ENCODE results near the gene DDN.

The DDN gene

GRCh38 chr12:48985475-48985897, 13.7 kb downstream of the DDN start:
- Histone ChIP-seq H3K27me3 (ENCODE audit: control insufficient read depth, insufficient read depth, low read length) (peaks cover 88% of the 10 kb centered on the region), H3K4me1 (ENCODE audit: control insufficient read depth, insufficient read depth, low read length) (peaks cover 16% of the 10 kb centered on the region), H3K4me3 (ENCODE audit: low read length) (no peak overlapping the region), H3K9me3 (ENCODE audit: control insufficient read depth, low read length) (no peaks in the 10 kb centered on the region), H3K9ac (ENCODE audit: low read length) (no peak overlapping the region), H3K36me3 (ENCODE audit: control insufficient read depth, insufficient read depth, low read length) (no peaks in the 10 kb centered on the region)

- H3K4me3 ChIP-seq (ENCODE audit: low read length): no peak overlapping the region
- no peaks in the 10 kb centered on the region for H3K9me3 ChIP-seq (ENCODE audit: control insufficient read depth, low read length)
- H3K36me3 ChIP-seq (ENCODE audit: control insufficient read depth, insufficient read depth, low read length): no peaks in the 10 kb centered on the region
- H3K4me1 ChIP-seq (ENCODE audit: control insufficient read depth, insufficient read depth, low read length): peaks cover 41% of the 10 kb centered on the region
- H3K9ac ChIP-seq (ENCODE audit: low read length): no peak overlapping the region
- H3K27me3 ChIP-seq (ENCODE audit: control insufficient read depth, insufficient read depth, low read length): peaks cover 96% of the 10 kb centered on the region
Observed at GRCh38 chr12:48982397-48983080, 16.6 kb downstream of the DDN start.

GRCh38 chr12:48981757-48982157, 17.4 kb downstream of the DDN start:
- H3K36me3 ChIP-seq (ENCODE audit: control insufficient read depth, insufficient read depth, low read length): no peaks in the 10 kb centered on the region
- H3K4me1 ChIP-seq (ENCODE audit: control insufficient read depth, insufficient read depth, low read length): peaks cover 46% of the 10 kb centered on the region
- H3K9ac ChIP-seq (ENCODE audit: low read length): no peak overlapping the region
- no peak overlapping the region for H3K4me3 ChIP-seq (ENCODE audit: low read length)
- peaks cover 96% of the 10 kb centered on the region for H3K27me3 ChIP-seq (ENCODE audit: control insufficient read depth, insufficient read depth, low read length)
- no peaks in the 10 kb centered on the region for H3K9me3 ChIP-seq (ENCODE audit: control insufficient read depth, low read length)

GRCh38 chr12:48980953-48981756, 18.0 kb downstream of the DDN start:
- H3K36me3 ChIP-seq (ENCODE audit: control insufficient read depth, insufficient read depth, low read length): no peaks in the 10 kb centered on the region
- H3K27me3 ChIP-seq (ENCODE audit: control insufficient read depth, insufficient read depth, low read length): peaks cover 92% of the 10 kb centered on the region
- H3K4me3 ChIP-seq (ENCODE audit: low read length): no peak overlapping the region
- no peaks in the 10 kb centered on the region for H3K9me3 ChIP-seq (ENCODE audit: control insufficient read depth, low read length)
- peaks cover 46% of the 10 kb centered on the region for H3K4me1 ChIP-seq (ENCODE audit: control insufficient read depth, insufficient read depth, low read length)
- H3K9ac ChIP-seq (ENCODE audit: low read length): no peak overlapping the region

- Histone ChIP-seq H3K9ac (ENCODE audit: low read length) (no peak overlapping the region), H3K36me3 (ENCODE audit: control insufficient read depth, insufficient read depth, low read length) (no peaks in the 10 kb centered on the region), H3K4me1 (ENCODE audit: control insufficient read depth, insufficient read depth, low read length) (peaks cover 46% of the 10 kb centered on the region), H3K27me3 (ENCODE audit: control insufficient read depth, insufficient read depth, low read length) (peaks cover 87% of the 10 kb centered on the region), H3K4me3 (ENCODE audit: low read length) (no peak overlapping the region), H3K9me3 (ENCODE audit: control insufficient read depth, low read length) (no peaks in the 10 kb centered on the region)
Observed at GRCh38 chr12:48980389-48980952, 18.7 kb downstream of the DDN start.

- H3K4me1 ChIP-seq (ENCODE audit: control insufficient read depth, insufficient read depth, low read length): peaks cover 46% of the 10 kb centered on the region
- peak overlapping the region; percentile 41 for H3K9ac ChIP-seq (ENCODE audit: low read length)
- H3K9me3 ChIP-seq (ENCODE audit: control insufficient read depth, low read length): no peaks in the 10 kb centered on the region
- H3K27me3 ChIP-seq (ENCODE audit: control insufficient read depth, insufficient read depth, low read length): peaks cover 87% of the 10 kb centered on the region
- no peaks in the 10 kb centered on the region for H3K36me3 ChIP-seq (ENCODE audit: control insufficient read depth, insufficient read depth, low read length)
- no peak overlapping the region for H3K4me3 ChIP-seq (ENCODE audit: low read length)
Observed at GRCh38 chr12:48979602-48980388, 19.4 kb downstream of the DDN start.

- peaks cover 46% of the 10 kb centered on the region for H3K4me1 ChIP-seq (ENCODE audit: control insufficient read depth, insufficient read depth, low read length)
- H3K27me3 ChIP-seq (ENCODE audit: control insufficient read depth, insufficient read depth, low read length): peaks cover 87% of the 10 kb centered on the region
- H3K36me3 ChIP-seq (ENCODE audit: control insufficient read depth, insufficient read depth, low read length): no peaks in the 10 kb centered on the region
- peak overlapping the region; percentile 41 for H3K9ac ChIP-seq (ENCODE audit: low read length)
- H3K9me3 ChIP-seq (ENCODE audit: control insufficient read depth, low read length): no peaks in the 10 kb centered on the region
- H3K4me3 ChIP-seq (ENCODE audit: low read length): peak overlapping the region; percentile 36
Observed at GRCh38 chr12:48978741-48979601, 20.2 kb downstream of the DDN start.

- Histone ChIP-seq H3K4me3 (ENCODE audit: low read length) (peak within 1 kb of the TSS; percentile 36), H3K36me3 (ENCODE audit: control insufficient read depth, insufficient read depth, low read length) (no peaks in the 10 kb centered on the region), H3K9ac (ENCODE audit: low read length) (peak within 1 kb of the TSS; percentile 41), H3K4me1 (ENCODE audit: control insufficient read depth, insufficient read depth, low read length) (peaks cover 46% of the 10 kb centered on the region), H3K9me3 (ENCODE audit: control insufficient read depth, low read length) (no peaks in the 10 kb centered on the region), H3K27me3 (ENCODE audit: control insufficient read depth, insufficient read depth, low read length) (peaks cover 87% of the 10 kb centered on the region)
Observed at GRCh38 chr12:48978291-48978740, 20.9 kb downstream of the DDN start, which contains the start of gene WNT1. WNT1 (plus strand) TSS chr12:48978322; CDS start chr12:48978651, 329 bp downstream.

GRCh38 chr12:48977290-48978281, 21.6 kb downstream of the DDN start:
- H3K9ac ChIP-seq (ENCODE audit: low read length): no peak overlapping the region
- H3K9me3 ChIP-seq (ENCODE audit: control insufficient read depth, low read length): no peaks in the 10 kb centered on the region
- H3K36me3 ChIP-seq (ENCODE audit: control insufficient read depth, insufficient read depth, low read length): no peaks in the 10 kb centered on the region
- H3K4me3 ChIP-seq (ENCODE audit: low read length): no peak overlapping the region
- H3K27me3 ChIP-seq (ENCODE audit: control insufficient read depth, insufficient read depth, low read length): peaks cover 89% of the 10 kb centered on the region
- peaks cover 46% of the 10 kb centered on the region for H3K4me1 ChIP-seq (ENCODE audit: control insufficient read depth, insufficient read depth, low read length)

GRCh38 chr12:48973941-48974673, 25.1 kb downstream of the DDN start:
- Histone ChIP-seq H3K9ac (ENCODE audit: low read length) (no peak overlapping the region), H3K4me3 (ENCODE audit: low read length) (no peak overlapping the region), H3K4me1 (ENCODE audit: control insufficient read depth, insufficient read depth, low read length) (peaks cover 47% of the 10 kb centered on the region), H3K9me3 (ENCODE audit: control insufficient read depth, low read length) (no peaks in the 10 kb centered on the region), H3K27me3 (ENCODE audit: control insufficient read depth, insufficient read depth, low read length) (peaks cover 89% of the 10 kb centered on the region), H3K36me3 (ENCODE audit: control insufficient read depth, insufficient read depth, low read length) (no peaks in the 10 kb centered on the region)

All from mucosa of stomach (tissue), 1 donor.